ENCODE measurements around the gene TMEM242. TPM values are rescaled to one million over a fixed set of nuclear protein-coding genes. Genes with fewer than 3 reads are reported as not detected.

Gene TMEM242
- polyA plus RNA-seq, 1 of the 3 experiments (the other 2 are of a cell fraction), result 7.4 TPM

GRCh38 chr6:157325069-157325805 lies 1.9 kb upstream of the TMEM242 start:
- Histone ChIP-seq H3K9me3 (no peaks in the 10 kb centered on the region), H3K9ac (no peak overlapping the region), H3K27me3 (ENCODE audit: insufficient read depth) (no peaks in the 10 kb centered on the region), H2AFZ (ENCODE audit: low read depth) (peak overlapping the region; percentile 72; the same call in 1 of the 2 replicates), H3K79me2 (ENCODE audit: insufficient read depth) (peaks cover 25% of the 10 kb centered on the region), H3K4me2 (peak overlapping the region; percentile 89; the same call in 1 of the 2 replicates), H3F3A (replicated peaks; ENCODE audit: insufficient read depth) (peaks cover 25% of the 10 kb centered on the region), H3K9me2 (no peaks in the 10 kb centered on the region), H3K4me1 (ENCODE audit: control insufficient read depth in 1 of 2, insufficient read depth in 2 of 2, low read depth in 1 of 2, low read length in 1 of 2) (peaks cover 8 to 23% of the 10 kb centered on the region in 2 experiments), H3K36me3 (replicated peaks in 1 of 2; ENCODE audit: control insufficient read depth in 1 of 2, insufficient read depth in 2 of 2, low read length in 1 of 2) (peaks cover 5 to 8% of the 10 kb centered on the region in 2 experiments), H3K27ac (ENCODE audit: low read depth in 2 of 2, low read length in 1 of 2) (0 out of 4 replicates have a peak overlapping the region, but pooled peaks of 1 of the 2 experiments have one; percentile 24), H3K4me3 (ENCODE audit: low read depth in 2 of 2, low read length in 1 of 2) (no peak overlapping the region), H4K20me1 (ENCODE audit: insufficient read depth) (no peaks in the 10 kb centered on the region)
- WGBS (ENCODE audit: low lambda C conversion rate), result 67% methylated on average over 9 of the region's 9 CpGs
- POLR2A ChIA-PET, result no interaction called here
- TF ChIP-seq YY1 (IDR thresholded peaks at IDR 0.05; ENCODE audit: low read depth) (no peak), PBX3 (IDR thresholded peaks at IDR 0.05) (no peak)
- DNase-seq, result no peak
- CTCF ChIA-PET, result interaction anchor here (1.1 to 4.8 kb wide), 7 partner anchors 11 to 344 kb away, joined by 3 to 39 read pairs (median 11); no protein-coding TSS in a partner anchor

- ChIA-PET CTCF (interaction anchor here (0.9 to 4.8 kb wide), 15 partner anchors 9 to 346 kb away, joined by 3 to 39 read pairs (median 3); no protein-coding TSS in a partner anchor), POLR2A (interaction anchor here (0.5 to 2.2 kb wide), 5 partner anchors 45 to 1924 kb away, joined by 3 to 19 read pairs (median 3); partner anchors contain the start of gene ZDHHC14)
- peaks cover 8 to 15% of the 10 kb centered on the region in 2 experiments for H3K4me1 ChIP-seq (ENCODE audit: control insufficient read depth in 1 of 2, insufficient read depth in 2 of 2, low read depth in 1 of 2, low read length in 1 of 2)
- peaks cover 25% of the 10 kb centered on the region for H3K79me2 ChIP-seq (ENCODE audit: insufficient read depth)
- peak overlapping the region; percentile 79 to 89 for H3K4me3 ChIP-seq (ENCODE audit: low read depth in 2 of 2, low read length in 1 of 2)
- peak overlapping the region; percentile 89 to 94 for H3K27ac ChIP-seq (ENCODE audit: low read depth in 2 of 2, low read length in 1 of 2)
- 2% methylated on average over 11 of the region's 20 CpGs for WGBS (ENCODE audit: low lambda C conversion rate)
- peak overlapping the region; percentile 95 for H2AFZ ChIP-seq (ENCODE audit: low read depth)
- no peaks in the 10 kb centered on the region for H3K27me3 ChIP-seq (ENCODE audit: insufficient read depth)
- H3K36me3 ChIP-seq (replicated peaks in 1 of 2; ENCODE audit: control insufficient read depth in 1 of 2, insufficient read depth in 2 of 2, low read length in 1 of 2), result peaks cover 13 to 19% of the 10 kb centered on the region in 2 experiments
- H4K20me1 ChIP-seq (ENCODE audit: insufficient read depth), result no peaks in the 10 kb centered on the region
- H3K9ac ChIP-seq, result peak overlapping the region; percentile 75
- TF ChIP-seq POLR2AphosphoS5 (IDR thresholded peaks at IDR 0.05; ENCODE audit: low read depth, low read length) (peak; percentile 19; the same call in 1 of the 2 replicates), RFX5 (IDR thresholded peaks at IDR 0.05; ENCODE audit: low read length) (no peak), CTCF (IDR thresholded peaks at IDR 0.05) (peak; percentile 22; the same call in 1 of the 2 replicates), RCOR1 (IDR thresholded peaks at IDR 0.05; ENCODE audit: low read length) (0 out of 2 replicates have a peak, but pooled peaks have one; percentile 10), NRF1 (IDR thresholded peaks at IDR 0.05; ENCODE audit: low read depth, low read length) (no peak), FOSL2 (IDR thresholded peaks at IDR 0.05; ENCODE audit: borderline replicate concordance, low read depth) (no peak), NFIC (IDR thresholded peaks at IDR 0.05; ENCODE audit: borderline replicate concordance) (no peak), RAD21 (IDR thresholded peaks at IDR 0.05; ENCODE audit: low read length) (no peak; the same call in 1 of the 2 replicates), SMC3 (IDR thresholded peaks at IDR 0.05; ENCODE audit: low read depth, low read length) (0 out of 2 replicates have a peak, but pooled peaks have one; percentile 1), TEAD4 (IDR thresholded peaks at IDR 0.05; ENCODE audit: borderline replicate concordance, insufficient read depth) (no peak)
- no peaks in the 10 kb centered on the region for H3K9me2 ChIP-seq
- peak overlapping the region; percentile 89 for H3K4me2 ChIP-seq
- DNase-seq, result peak; percentile 78
- peaks cover 28% of the 10 kb centered on the region for H3F3A ChIP-seq (replicated peaks; ENCODE audit: insufficient read depth)
- H3K9me3 ChIP-seq, result no peaks in the 10 kb centered on the region
Observed at GRCh38 chr6:157323966-157324300, 614 bp upstream of the TMEM242 start.
